Smooth muscle cell (in vitro differentiated cells): ENCODE measurements around the gene HIPK2. TPM values are rescaled to one million over a fixed set of nuclear protein-coding genes. Genes with fewer than 3 reads are reported as not detected.

Experiments
- DNase-seq: peaks from one replicate; lab custom pipeline; 2025; ENCODE audit not compliant: unreplicated experiment; lab: John Stamatoyannopoulos, UW
- H2AFZ ChIP-seq: fragments of 200-600 bp; sonication (generic); 2 replicates; pipeline ENCODE4 v1.6.0; 2016; ENCODE audit warnings: antibody characterized with exemption, low read depth, mild to moderate bottlenecking
- H3F3A ChIP-seq: fragments of 200-600 bp; sonication (generic); 2 replicates; pipeline ENCODE4 v1.6.0; 2017; ENCODE audit warnings: antibody characterized with exemption, low read depth
- H3K27ac ChIP-seq: fragments of 200-600 bp; sonication (generic); 2 replicates; pipeline ENCODE4 v1.5.1; 2016; ENCODE audit warnings: low read depth, mild to moderate bottlenecking
- H3K27me3 ChIP-seq: fragments of 200-600 bp; sonication (generic); 2 replicates; pipeline ENCODE4 v1.6.1; 2016; ENCODE audit warnings: low read depth, mild to moderate bottlenecking
- H3K36me3 ChIP-seq: fragments of 200-600 bp; sonication (generic); 2 replicates; pipeline ENCODE4 v1.5.1; 2016; ENCODE audit warnings: low read depth
- H3K4me1 ChIP-seq: fragments of 200-600 bp; sonication (generic); 2 replicates; pipeline ENCODE4 v1.5.1; 2016; ENCODE audit warnings: low read depth
- H3K4me2 ChIP-seq: fragments of 200-600 bp; sonication (generic); 2 replicates; pipeline ENCODE4 v1.6.0; 2016; ENCODE audit warnings: mild to moderate bottlenecking
- H3K4me3 ChIP-seq: fragments of 200-600 bp; sonication (generic); 2 replicates; pipeline ENCODE4 v1.5.1; 2016; ENCODE audit warnings: mild to moderate bottlenecking
- H3K79me2 ChIP-seq: fragments of 200-600 bp; sonication (generic); 2 replicates; pipeline ENCODE4 v1.6.0; 2016; ENCODE audit warnings: low read depth, mild to moderate bottlenecking
- H3K9ac ChIP-seq: fragments of 200-600 bp; sonication (generic); 2 replicates; pipeline ENCODE4 v1.6.0; 2016; ENCODE audit warnings: low read depth
- H3K9me3 ChIP-seq: fragments of 200-600 bp; sonication (generic); replicated peaks from 2 replicates; pipeline ENCODE4 v1.5.1; 2016; ENCODE audit warnings: low read depth
- H4K20me1 ChIP-seq: fragments of 200-600 bp; sonication (generic); 2 replicates; pipeline ENCODE4 v1.6.0; 2016; ENCODE audit warnings: low read depth
- WGBS: methylation state at CpG from one replicate; pipeline ENCODE4 v1.1.7; 2016; ENCODE audit warnings: low lambda C conversion rate; 5-methylcytosine and 5-hydroxymethylcytosine counted together
- polyA plus RNA-seq: library from polyadenylated mRNA; unstranded; fragments of >200 nt; fragmentation: Nextera tagmentation; extraction: Ambion mirVana; gene quantifications from 2 replicates; pipeline ENCODE4 v1.2.1, GENCODE V29; 2016
- total RNA-seq: library from RNA; depleted of rRNA; stranded (reverse); fragments of >200 nt; gene quantifications from 2 replicates; pipeline ENCODE4 v1.2.3, GENCODE V29; 2014
- TF ChIP-seq, protein P1 (sequence below): fragments of 200-600 bp; sonication (generic); IDR thresholded peaks from 2 replicates; pipeline ENCODE4 v1.5.1; 2017; ENCODE audit warnings: borderline replicate concordance, mild to moderate bottlenecking, antibody characterized with exemption; ENCODE audit not compliant: insufficient read depth, poor library complexity, severe bottlenecking

The HIPK2 gene
- total and polyA plus RNA-seq, 2 experiments from 2014 or later: 3.0 to 11.2 TPM

- peaks cover 62% of the 10 kb centered on the region for H4K20me1 ChIP-seq
- no peak for DNase-seq
- no peaks in the 10 kb centered on the region for H3K27me3 ChIP-seq
- no peak overlapping the region for H3K27ac ChIP-seq
- H3K36me3 ChIP-seq: no peaks in the 10 kb centered on the region
- TF ChIP-seq, protein P1, sequence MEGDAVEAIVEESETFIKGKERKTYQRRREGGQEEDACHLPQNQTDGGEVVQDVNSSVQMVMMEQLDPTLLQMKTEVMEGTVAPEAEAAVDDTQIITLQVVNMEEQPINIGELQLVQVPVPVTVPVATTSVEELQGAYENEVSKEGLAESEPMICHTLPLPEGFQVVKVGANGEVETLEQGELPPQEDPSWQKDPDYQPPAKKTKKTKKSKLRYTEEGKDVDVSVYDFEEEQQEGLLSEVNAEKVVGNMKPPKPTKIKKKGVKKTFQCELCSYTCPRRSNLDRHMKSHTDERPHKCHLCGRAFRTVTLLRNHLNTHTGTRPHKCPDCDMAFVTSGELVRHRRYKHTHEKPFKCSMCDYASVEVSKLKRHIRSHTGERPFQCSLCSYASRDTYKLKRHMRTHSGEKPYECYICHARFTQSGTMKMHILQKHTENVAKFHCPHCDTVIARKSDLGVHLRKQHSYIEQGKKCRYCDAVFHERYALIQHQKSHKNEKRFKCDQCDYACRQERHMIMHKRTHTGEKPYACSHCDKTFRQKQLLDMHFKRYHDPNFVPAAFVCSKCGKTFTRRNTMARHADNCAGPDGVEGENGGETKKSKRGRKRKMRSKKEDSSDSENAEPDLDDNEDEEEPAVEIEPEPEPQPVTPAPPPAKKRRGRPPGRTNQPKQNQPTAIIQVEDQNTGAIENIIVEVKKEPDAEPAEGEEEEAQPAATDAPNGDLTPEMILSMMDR: no peak
- H3K79me2 ChIP-seq: no peaks in the 10 kb centered on the region
- H3K9me3 ChIP-seq: no peaks in the 10 kb centered on the region
- H3K4me3 ChIP-seq: no peak overlapping the region
- H3K9ac ChIP-seq: no peak overlapping the region
- 84% methylated on average over 6 of the region's 6 CpGs for WGBS
- no peak overlapping the region for H3K4me2 ChIP-seq
- H3K4me1 ChIP-seq: no peaks in the 10 kb centered on the region
- H3F3A ChIP-seq: no peaks in the 10 kb centered on the region
- no peak overlapping the region for H2AFZ ChIP-seq
Measured at GRCh38 chr7:139692723-139693122, 85.1 kb downstream of the HIPK2 start.

DNA sequence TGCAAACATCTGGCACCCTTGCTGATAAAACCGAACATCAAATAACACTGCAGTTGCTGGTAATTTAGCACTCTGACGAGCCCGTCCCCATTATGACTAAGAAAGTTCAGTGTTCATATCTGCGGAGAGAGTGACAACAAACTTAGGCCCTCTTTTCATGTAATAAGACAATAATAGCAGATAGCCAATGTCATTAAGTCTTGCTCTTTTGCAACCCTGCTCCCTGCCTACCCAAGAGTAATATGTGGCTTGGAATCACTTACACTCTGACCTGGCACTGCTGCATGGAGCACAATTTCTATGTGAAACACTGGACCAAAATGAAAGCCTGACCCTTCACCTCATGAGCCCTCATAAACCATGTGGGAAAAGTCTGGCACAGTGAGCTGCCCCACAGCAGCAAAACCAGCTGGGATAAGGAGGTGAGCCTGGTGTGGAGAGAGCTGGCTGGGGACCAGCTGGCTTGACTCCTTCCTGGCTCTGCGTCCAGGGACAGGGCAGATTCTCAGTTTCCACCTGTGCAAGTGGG is 86.5 kb downstream of the HIPK2 start:
- TF ChIP-seq, protein P1: no peak
- WGBS: 64% methylated on average over 5 of the region's 5 CpGs
- H2AFZ ChIP-seq: no peak overlapping the region
- H3K4me3 ChIP-seq: no peak overlapping the region
- no peaks in the 10 kb centered on the region for H3K27me3 ChIP-seq
- H3F3A ChIP-seq: no peaks in the 10 kb centered on the region
- H4K20me1 ChIP-seq: peaks cover 48% of the 10 kb centered on the region
- no peak overlapping the region for H3K4me2 ChIP-seq
- H3K9ac ChIP-seq: no peak overlapping the region
- no peak for DNase-seq
- H3K36me3 ChIP-seq: no peaks in the 10 kb centered on the region
- H3K9me3 ChIP-seq: no peaks in the 10 kb centered on the region
- no peak overlapping the region for H3K27ac ChIP-seq
- H3K79me2 ChIP-seq: no peaks in the 10 kb centered on the region
- no peaks in the 10 kb centered on the region for H3K4me1 ChIP-seq

GRCh38 chr7:139687980-139688632 is 89.7 kb downstream of the HIPK2 start:
- no peaks in the 10 kb centered on the region for H3K9me3 ChIP-seq
- H3F3A ChIP-seq: peaks cover under 1% of the 10 kb centered on the region
- H3K9ac ChIP-seq: no peak overlapping the region
- no peaks in the 10 kb centered on the region for H3K27me3 ChIP-seq
- no peak for DNase-seq
- TF ChIP-seq, protein P1: no peak
- no peak overlapping the region for H3K27ac ChIP-seq
- no peak overlapping the region for H3K4me3 ChIP-seq
- H3K4me2 ChIP-seq: no peak overlapping the region
- H3K79me2 ChIP-seq: peaks cover 6% of the 10 kb centered on the region
- 79% methylated on average over 7 of the region's 7 CpGs for WGBS
- H4K20me1 ChIP-seq: peaks cover 21% of the 10 kb centered on the region
- peaks cover under 1% of the 10 kb centered on the region for H3K4me1 ChIP-seq
- H2AFZ ChIP-seq: no peak overlapping the region
- no peaks in the 10 kb centered on the region for H3K36me3 ChIP-seq
